ENCODE results near the gene OR5AU1. TPM values are rescaled to one million over a fixed set of nuclear protein-coding genes. Genes with fewer than 3 reads are reported as not detected.

OR5AU1 gene
- total and polyA plus RNA-seq, 2 of the 4 experiments (the other 2 are of a cell fraction), result not detected

- DNase-seq (no peak), ATAC-seq (ENCODE audit: low read depth) (no peak)
- dilution Hi-C loops (cut with HindIII; ENCODE audit: low sequenced_read_pairs, unreplicated experiment) (no loop called here), intact Hi-C loops (cut with micrococcal nuclease) (no loop called here), in situ Hi-C loops (cut with MboI; ENCODE audit: low sequenced_read_pairs) (no loop called here)
- Histone ChIP-seq H3K56ac (ENCODE audit: extremely low read depth, insufficient read depth, low read length) (no peak overlapping the region), H3K4me1 (ENCODE audit: control insufficient read depth, insufficient read depth, low read length) (no peaks in the 10 kb centered on the region; the same call in 1 of the 2 replicates), H2AK5ac (ENCODE audit: low read depth, low read length) (no peak overlapping the region), H4K5ac (ENCODE audit: low read depth, low read length) (no peak overlapping the region), H4K20me1 (ENCODE audit: insufficient read depth, low read length) (no peaks in the 10 kb centered on the region; the same call in 1 of the 2 replicates), H3K4ac (ENCODE audit: low read depth, low read length) (no peak overlapping the region), H3K14ac (replicated peaks; ENCODE audit: low read depth, low read length) (no peak overlapping the region), H2BK15ac (ENCODE audit: low read depth, low read length) (no peak overlapping the region), H3K23ac (ENCODE audit: low read depth, low read length) (no peak overlapping the region), H3K9me1 (ENCODE audit: insufficient read depth, low read length) (no peaks in the 10 kb centered on the region), H2BK120ac (ENCODE audit: low read depth, low read length) (no peak overlapping the region), H3K9me3 (ENCODE audit: control insufficient read depth, insufficient read depth, low read length) (peaks cover 3% of the 10 kb centered on the region; the same call in 1 of the 2 replicates), H3K27me3 (ENCODE audit: control insufficient read depth, insufficient read depth, low read length) (no peaks in the 10 kb centered on the region; the same call in 1 of the 2 replicates), H3K27ac (ENCODE audit: insufficient read depth, low read length) (no peak overlapping the region), H2BK20ac (ENCODE audit: low read depth, low read length) (no peak overlapping the region), H2BK5ac (ENCODE audit: low read depth, low read length, poor library complexity, severe bottlenecking) (no peak overlapping the region), H4K91ac (ENCODE audit: insufficient read depth, low read depth, low read length) (no peak overlapping the region), H3K79me1 (ENCODE audit: low read depth in 1 of 2, low read length in 2 of 2) (peaks cover 0 to 4% of the 10 kb centered on the region in 2 experiments; a peak in 1 of 4 replicates), H3K9ac (ENCODE audit: low read depth, low read length) (no peak overlapping the region), H2AFZ (replicated peaks; ENCODE audit: low read length, poor library complexity) (no peak overlapping the region), H3K4me3 (ENCODE audit: insufficient read depth, low read depth, low read length) (no peak overlapping the region), H3K4me2 (ENCODE audit: low read depth, low read length) (no peak overlapping the region), H3K36me3 (ENCODE audit: control insufficient read depth, insufficient read depth, low read length) (no peaks in the 10 kb centered on the region; the same call in 1 of the 2 replicates), H4K8ac (ENCODE audit: low read depth in 2 of 2, low read length in 2 of 2) (no peak overlapping the region), H2AK9ac (replicated peaks; ENCODE audit: low read depth, low read length, poor library complexity) (no peak overlapping the region), H3K18ac (ENCODE audit: low read depth, low read length) (no peak overlapping the region)
- ChIA-PET CTCF (no interaction called here), POLR2A (ENCODE audit: unreplicated experiment) (no interaction called here)
- WGBS, 2 experiments (ENCODE audit: extremely low coverage in 2 of 2, insufficient read length in 1 of 2), result no CpG with 5 or more reads among the region's 2 CpGs
- TF ChIP-seq CEBPB (IDR thresholded peaks at IDR 0.05; ENCODE audit: low read depth, low read length) (peak; percentile 87), MAZ (IDR thresholded peaks at IDR 0.05; ENCODE audit: borderline replicate concordance, low read depth, low read length) (no peak)
- no TSS peak for BruUV-seq (replicated peaks)
Observed at GRCh38 chr14:21197418-21198205, 41.7 kb upstream of the OR5AU1 start.
